Measurements from ENCODE around the gene NRCAM.
A peak's percentile ranks its signal among the peaks of the same experiment; 100 is the strongest.

The NRCAM gene

GRCh38 chr7:108423089-108423989, 32.9 kb downstream of the NRCAM start:
- no peak for DNase-seq

- no peak for DNase-seq
Observed at GRCh38 chr7:108421720-108422331, 34.4 kb downstream of the NRCAM start.

- DNase-seq, result no peak
Observed at GRCh38 chr7:108419961-108420908, 36.0 kb downstream of the NRCAM start.

GRCh38 chr7:108418946-108419345, 37.3 kb downstream of the NRCAM start:
- no peak for DNase-seq

GRCh38 chr7:108417926-108418325, 38.3 kb downstream of the NRCAM start:
- DNase-seq, result no peak

GRCh38 chr7:108417144-108417543, 39.1 kb downstream of the NRCAM start:
- DNase-seq, result no peak

GRCh38 chr7:108415821-108416536, 40.3 kb downstream of the NRCAM start:
- peak; percentile 32 for DNase-seq

GRCh38 chr7:108415084-108415483, 41.2 kb downstream of the NRCAM start:
- no peak for DNase-seq

GRCh38 chr7:108413782-108414492, 42.3 kb downstream of the NRCAM start:
- no peak for DNase-seq

- DNase-seq, result no peak
Observed at GRCh38 chr7:108413337-108413736, 42.9 kb downstream of the NRCAM start.

GRCh38 chr7:108409146-108409545, 47.1 kb downstream of the NRCAM start:
- no peak for DNase-seq

GRCh38 chr7:108408296-108408991, 47.8 kb downstream of the NRCAM start:
- no peak for DNase-seq

GRCh38 chr7:108407676-108408075, 48.6 kb downstream of the NRCAM start:
- DNase-seq, result no peak

GRCh38 chr7:108406222-108406890, 49.9 kb downstream of the NRCAM start:
- DNase-seq, result no peak

- DNase-seq, result no peak
Observed at GRCh38 chr7:108404509-108405420, 51.5 kb downstream of the NRCAM start.

- peak; percentile 52 for DNase-seq
Observed at GRCh38 chr7:108403597-108404217, 52.5 kb downstream of the NRCAM start.

GRCh38 chr7:108402865-108403264, 53.4 kb downstream of the NRCAM start:
- DNase-seq, result no peak

GRCh38 chr7:108396080-108396479, 60.2 kb downstream of the NRCAM start:
- no peak for DNase-seq

GRCh38 chr7:108395426-108395825, 60.8 kb downstream of the NRCAM start:
- no peak for DNase-seq

Measured in COR-L47 (cell line).